Panc1 (cell line): ENCODE data around the gene PPARGC1A. TPM values are rescaled to one million over a fixed set of nuclear protein-coding genes. Genes with fewer than 3 reads are reported as not detected.

Source experiments
- ATAC-seq: fragments of 200-7000 bp; cut with Tn5 transposase; 2 replicates; pipeline ENCODE4 v1.9.1; 2020; ENCODE audit warnings: mild to moderate bottlenecking, moderate library complexity
- BruUV-seq: library from RNA; stranded (reverse); fragments of 400-500 nt; replicated peaks from 2 replicates; lab custom pipeline; 2021; lab: Mats Ljungman, UMichigan
- CTCF ChIA-PET: fragments of 300-600 bp; sonication (Branson Sonifier 250); formaldehyde crosslinking; loops from one replicate; lab custom pipeline; 2022; ENCODE audit warnings: antibody characterized with exemption; lab: Charles Lee
- POLR2A ChIA-PET: fragments of 300-600 bp; sonication (Branson Sonifier 250); formaldehyde crosslinking; loops from one replicate; lab custom pipeline; 2022; ENCODE audit warnings: antibody characterized with exemption; lab: Charles Lee
- DNase-seq: peaks from one replicate; pipeline ENCODE4 v3.0.0-alpha.2; 2010; ENCODE audit warnings: low read depth, low spot score
- H3K27ac ChIP-seq: 2 replicates; pipeline ENCODE4 v1.5.1; 2011; ENCODE audit warnings: mild to moderate bottlenecking, low read length, inconsistent platforms
- H3K27me3 ChIP-seq: fragments of 200-500 bp; sonication (Bioruptor generic); 2 replicates; pipeline ENCODE4 v1.6.0; 2014; ENCODE audit warnings: low read length, inconsistent platforms; ENCODE audit not compliant: control insufficient read depth, insufficient read depth
- H3K36me3 ChIP-seq: fragments of 200-500 bp; sonication (Bioruptor generic); 2 replicates; pipeline ENCODE4 v1.5.1; 2014; ENCODE audit warnings: inconsistent platforms, mild to moderate bottlenecking, low read length, moderate library complexity; ENCODE audit not compliant: control insufficient read depth, insufficient read depth
- H3K4me1 ChIP-seq: 2 replicates; pipeline ENCODE4 v1.5.1; 2011; ENCODE audit warnings: inconsistent platforms, mild to moderate bottlenecking, low read length, moderate library complexity; ENCODE audit not compliant: control insufficient read depth, insufficient read depth
- H3K4me3 ChIP-seq, 2 experiments: 2 replicates each; pipeline ENCODE4 v1.5.1; 2011 to 2012; ENCODE audit warnings: low read depth in 2 of 2, low read length in 2 of 2, mild to moderate bottlenecking in 2 of 2, inconsistent platforms in 1 of 2, moderate library complexity in 1 of 2
- H3K9me3 ChIP-seq: fragments of 200-500 bp; sonication (Bioruptor generic); 2 replicates; pipeline ENCODE4 v1.5.1; 2014; ENCODE audit warnings: low read depth, mild to moderate bottlenecking, inconsistent platforms, low read length, moderate library complexity; ENCODE audit not compliant: control insufficient read depth, insufficient read depth
- POLR2AphosphoS5 ChIP-seq: IDR thresholded peaks from 2 replicates; pipeline ENCODE4 v1.6.1; 2012; ENCODE audit warnings: mild to moderate bottlenecking, low read depth, low read length, moderate library complexity
- REST ChIP-seq, 2 experiments: IDR thresholded peaks; 2 replicates each; pipeline ENCODE4 v1.6.1; 2011 to 2012; ENCODE audit warnings: low read depth in 2 of 2, control low read depth in 1 of 2, low read length in 1 of 2, mild to moderate bottlenecking in 1 of 2, moderate library complexity in 1 of 2; ENCODE audit not compliant: insufficient read depth in 1 of 2
- SIN3A ChIP-seq: IDR thresholded peaks from 2 replicates; pipeline ENCODE4 v1.6.1; 2012; ENCODE audit warnings: low read depth, mild to moderate bottlenecking, low read length, moderate library complexity, borderline replicate concordance; ENCODE audit not compliant: insufficient read depth
- TCF7L2 ChIP-seq: IDR thresholded peaks from 2 replicates; pipeline ENCODE4 v1.6.1; 2011; ENCODE audit warnings: mild to moderate bottlenecking, low read depth, low read length, inconsistent platforms
- in situ Hi-C: cut with HindIII; loops from 2 replicates; pipeline ENCODE4 v1.10.0; 2016; ENCODE audit warnings: low sequenced_read_pairs, low pct_unique_long_range_greater_than_20kb
- intact Hi-C: fragments of 100-400 bp; cut with micrococcal nuclease; formaldehyde crosslinking; loops from one replicate; pipeline ENCODE4 v1.10.0; 2022; ENCODE audit not compliant: unreplicated experiment
- total RNA-seq: library from RNA; stranded (reverse); gene quantifications from one replicate; pipeline ENCODE4 v1.2.1, GENCODE V29; 2021; ENCODE audit not compliant: unreplicated experiment
- TF ChIP-seq, protein P1 (sequence below): fragments of 450-650 bp; IDR thresholded peaks from 2 replicates; pipeline ENCODE4 v1.5.1; 2017; ENCODE audit warnings: mild to moderate bottlenecking

PPARGC1A gene
- total RNA-seq, 1 experiment from 2014 or later = 0.59 TPM

GRCh38 chr4:23770011-23770410, 119.8 kb downstream of the PPARGC1A start:
- intact Hi-C loops = no loop called here
- Histone ChIP-seq H3K27ac (no peak overlapping the region), H3K4me1 (no peaks in the 10 kb centered on the region), H3K4me3 (no peak overlapping the region), H3K27me3 (no peaks in the 10 kb centered on the region), H3K9me3 (no peaks in the 10 kb centered on the region), H3K36me3 (no peaks in the 10 kb centered on the region)
- TF ChIP-seq SIN3A (no peak), TCF7L2 (no peak), POLR2AphosphoS5 (no peak), REST (IDR thresholded peaks at IDR 0.05; ENCODE audit: insufficient read depth in 1 of 2, low read depth in 2 of 2, low read length in 1 of 2) (no peak)
- TF ChIP-seq, protein P1, sequence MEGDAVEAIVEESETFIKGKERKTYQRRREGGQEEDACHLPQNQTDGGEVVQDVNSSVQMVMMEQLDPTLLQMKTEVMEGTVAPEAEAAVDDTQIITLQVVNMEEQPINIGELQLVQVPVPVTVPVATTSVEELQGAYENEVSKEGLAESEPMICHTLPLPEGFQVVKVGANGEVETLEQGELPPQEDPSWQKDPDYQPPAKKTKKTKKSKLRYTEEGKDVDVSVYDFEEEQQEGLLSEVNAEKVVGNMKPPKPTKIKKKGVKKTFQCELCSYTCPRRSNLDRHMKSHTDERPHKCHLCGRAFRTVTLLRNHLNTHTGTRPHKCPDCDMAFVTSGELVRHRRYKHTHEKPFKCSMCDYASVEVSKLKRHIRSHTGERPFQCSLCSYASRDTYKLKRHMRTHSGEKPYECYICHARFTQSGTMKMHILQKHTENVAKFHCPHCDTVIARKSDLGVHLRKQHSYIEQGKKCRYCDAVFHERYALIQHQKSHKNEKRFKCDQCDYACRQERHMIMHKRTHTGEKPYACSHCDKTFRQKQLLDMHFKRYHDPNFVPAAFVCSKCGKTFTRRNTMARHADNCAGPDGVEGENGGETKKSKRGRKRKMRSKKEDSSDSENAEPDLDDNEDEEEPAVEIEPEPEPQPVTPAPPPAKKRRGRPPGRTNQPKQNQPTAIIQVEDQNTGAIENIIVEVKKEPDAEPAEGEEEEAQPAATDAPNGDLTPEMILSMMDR = no peak
- DNase-seq (no peak), ATAC-seq (no peak)
- in situ Hi-C loops = no loop called here
- CTCF ChIA-PET = no interaction called here
- POLR2A ChIA-PET = no interaction called here
- no TSS peak for BruUV-seq

DNA sequence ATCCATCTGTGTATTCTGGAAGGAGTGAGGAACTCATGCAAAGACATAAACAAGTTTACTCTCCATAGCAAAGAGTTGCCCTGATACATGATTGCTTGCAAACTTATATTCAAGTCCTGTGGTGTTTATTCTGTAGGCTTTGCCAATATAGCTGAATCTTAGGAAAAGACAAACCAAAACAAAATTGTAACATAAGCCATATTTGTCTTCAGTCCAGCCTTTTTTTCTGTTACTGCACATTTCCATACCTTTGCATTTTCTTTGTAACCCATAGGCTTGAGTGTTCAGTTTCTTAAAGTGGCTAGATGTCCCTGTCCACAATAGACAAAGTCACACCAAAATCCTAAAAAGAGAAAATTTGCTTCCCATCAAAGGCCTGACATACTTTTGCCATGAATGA, 120.4 kb downstream of the PPARGC1A start:
- Histone ChIP-seq H3K27ac (no peak overlapping the region), H3K27me3 (no peaks in the 10 kb centered on the region), H3K9me3 (no peaks in the 10 kb centered on the region), H3K4me3 (no peak overlapping the region), H3K36me3 (no peaks in the 10 kb centered on the region), H3K4me1 (no peaks in the 10 kb centered on the region)
- BruUV-seq = no TSS peak
- TF ChIP-seq REST (IDR thresholded peaks at IDR 0.05; ENCODE audit: insufficient read depth in 1 of 2, low read depth in 2 of 2, low read length in 1 of 2) = no peak
- no peak for TF ChIP-seq POLR2AphosphoS5
- no peak for TF ChIP-seq SIN3A
- TF ChIP-seq, protein P1 = no peak
- no peak for TF ChIP-seq TCF7L2
- ChIA-PET POLR2A (no interaction called here), CTCF (no interaction called here)
- intact Hi-C loops (no loop called here), in situ Hi-C loops (no loop called here)
- ATAC-seq = no peak
- DNase-seq = no peak
